K562 (cell line): ENCODE data around the gene SH3TC1. TPM values are rescaled to one million over a fixed set of nuclear protein-coding genes. Genes with fewer than 3 reads are reported as not detected.

Source experiments
- ATAC-seq: fragments of 200-7000 bp; cut with Tn5 transposase; 3 replicates; pipeline ENCODE4 v1.9.1; 2020; ENCODE audit warnings: moderate library complexity
- BruUV-seq: library from RNA; stranded (reverse); fragments of 400-500 nt; replicated peaks from 2 replicates; lab custom pipeline; 2021; lab: Mats Ljungman, UMichigan
- CTCF ChIA-PET: fragments of 300-600 bp; formaldehyde crosslinking; extraction: SDS; loops from one replicate; lab custom pipeline; 2021; ENCODE audit warnings: low intra/inter-chr PET ratio; lab: Yijun Ruan, JAX
- POLR2A ChIA-PET: fragments of 300-600, 350-650 bp; sonication (Branson Sonifier 250); formaldehyde crosslinking; extraction: SDS; loops from one replicate; lab custom pipeline; 2021; ENCODE audit warnings: antibody characterized with exemption, inconsistent platforms; lab: Yijun Ruan, JAX
- DNase-seq, 4 experiments: peaks; one replicate each; pipeline versions ENCODE4 v3.0.0 to v3.0.0-alpha.2; 2011 to 2018; ENCODE audit warnings: low spot score in 3 of 4, mixed read lengths in 3 of 4; ENCODE audit errors: extremely low read depth in 1 of 4
- FAIRE-seq: peaks from 2 replicates; lab custom pipeline; 2011; peaks lifted over from hg19 to GRCh38; lab: Jason Lieb, UNC
- H2AFZ ChIP-seq: 2 replicates; pipeline ENCODE4 v1.6.0; 2011; ENCODE audit warnings: low read depth, low read length, control low read depth, inconsistent platforms
- H3K27ac ChIP-seq: fragments of 200-600 bp; 3 replicates; pipeline ENCODE4 v1.8.0; 2011; ENCODE audit warnings: low read depth, mild to moderate bottlenecking, control low read depth, inconsistent platforms, low read length, moderate library complexity, mixed read lengths; ENCODE audit errors: extremely low read depth
- H3K27me3 ChIP-seq, 2 experiments: fragments of 300-600 bp in 1 of 2; 2 replicates in 1 of 2; 3 replicates in 1 of 2; pipeline versions ENCODE4 v1.6.0 to v1.8.0; 2011; ENCODE audit warnings: inconsistent platforms in 2 of 2, low read length in 2 of 2, mild to moderate bottlenecking in 1 of 2, mixed read lengths in 1 of 2, moderate library complexity in 1 of 2; ENCODE audit not compliant: control insufficient read depth in 2 of 2, insufficient read depth in 2 of 2
- H3K36me3 ChIP-seq: fragments of 300-600 bp; 3 replicates; pipeline ENCODE4 v1.8.0; 2011; ENCODE audit warnings: mild to moderate bottlenecking, low read length, inconsistent platforms; ENCODE audit not compliant: control insufficient read depth, insufficient read depth
- H3K4me1 ChIP-seq, 2 experiments: fragments of 200-600 bp in 1 of 2; replicated peaks in 1 of 2; 2 replicates in 1 of 2; 3 replicates in 1 of 2; pipeline versions ENCODE4 v1.5.1 to v1.8.0; 2011; ENCODE audit warnings: inconsistent platforms in 2 of 2, low read length in 2 of 2, mild to moderate bottlenecking in 1 of 2, mixed read lengths in 1 of 2, moderate library complexity in 1 of 2; ENCODE audit not compliant: control insufficient read depth in 2 of 2, insufficient read depth in 2 of 2
- H3K4me2 ChIP-seq: 2 replicates; pipeline ENCODE4 v1.6.1; 2011; ENCODE audit warnings: low read length, control low read depth, inconsistent platforms, mixed read lengths; ENCODE audit not compliant: insufficient read depth
- H3K4me3 ChIP-seq: fragments of 200-600 bp; sonication (generic), shearing (Covaris generic); 2 replicates; pipeline ENCODE4 v1.5.1; 2016; ENCODE audit warnings: control low read depth, inconsistent platforms
- H3K79me2 ChIP-seq: fragments of 200-600 bp; 3 replicates; pipeline ENCODE4 v1.8.0; 2011; ENCODE audit warnings: low read length, inconsistent platforms; ENCODE audit not compliant: control insufficient read depth, insufficient read depth
- H3K9ac ChIP-seq, 2 experiments: 2 replicates each; pipeline versions ENCODE4 v1.6.0 to v1.6.1; 2011; ENCODE audit warnings: low read depth in 2 of 2, low read length in 2 of 2, control low read depth in 1 of 2, inconsistent platforms in 1 of 2, mild to moderate bottlenecking in 1 of 2, mixed read lengths in 1 of 2; ENCODE audit not compliant: insufficient read depth in 1 of 2
- H3K9me1 ChIP-seq: one replicate; pipeline ENCODE4 v1.6.0; 2011; ENCODE audit warnings: inconsistent platforms, mild to moderate bottlenecking, low read length, moderate library complexity; ENCODE audit not compliant: control insufficient read depth, insufficient read depth
- H3K9me3 ChIP-seq: replicated peaks from 2 replicates; pipeline ENCODE4 v1.5.1; 2011; ENCODE audit warnings: low read depth, low read length, inconsistent platforms; ENCODE audit not compliant: control insufficient read depth, insufficient read depth
- H4K20me1 ChIP-seq: replicated peaks from 2 replicates; pipeline ENCODE4 v1.6.1; 2011; ENCODE audit warnings: low read length, inconsistent platforms, mixed read lengths; ENCODE audit not compliant: control insufficient read depth, insufficient read depth
- CCAR2 ChIP-seq: fragments of 200-400 bp; formaldehyde crosslinking; IDR thresholded peaks from 2 replicates; pipeline ENCODE4 v1.6.1; 2017; ENCODE audit warnings: mild to moderate bottlenecking, low read depth, low read length
- E2F3 ChIP-seq: fragments of 250-450 bp; sonication (Bioruptor Pico); IDR thresholded peaks from 2 replicates; pipeline ENCODE4 v1.4.0; 2020; ENCODE audit warnings: mild to moderate bottlenecking
- TAF1 ChIP-seq: IDR thresholded peaks from 2 replicates; pipeline ENCODE4 v1.6.1; 2011; ENCODE audit warnings: mild to moderate bottlenecking, low read length, moderate library complexity; ENCODE audit not compliant: insufficient read depth, control insufficient read depth, severe bottlenecking; ENCODE audit errors: extremely low read depth
- ZFX ChIP-seq: sonication (generic); formaldehyde crosslinking; IDR thresholded peaks from 2 replicates; pipeline ENCODE4 v1.8.0; 2022; ENCODE audit warnings: mild to moderate bottlenecking, missing genetic modification reagents, moderate library complexity
- ZNF589 ChIP-seq: fragments of 200-800 bp; sonication (Bioruptor generic); IDR thresholded peaks from 2 replicates; pipeline ENCODE4 v1.6.1; 2016; ENCODE audit warnings: low read depth, missing genetic modification characterization, missing compliant biosample characterization
- WGBS: fragments of 100-300 bp; shearing (Covaris generic); methylation state at CpG from one replicate; pipeline ENCODE4 v1.1.6; 2016; ENCODE audit warnings: low coverage, mixed read lengths; ENCODE audit not compliant: insufficient coverage; ENCODE audit errors: missing lambda C conversion rate; 5-methylcytosine and 5-hydroxymethylcytosine counted together
- in situ Hi-C: fragments of 300-500 bp; cut with MboI; formaldehyde crosslinking; loops from 4 replicates; pipeline ENCODE4 v1.15.0; 2018; ENCODE audit warnings: inconsistent platforms, mixed read lengths
- intact Hi-C: fragments of 100-400 bp; cut with micrococcal nuclease; formaldehyde crosslinking; loops from 2 replicates; pipeline ENCODE4 v1.14.2; 2022
- polyA plus RNA-seq, 8 experiments: library from polyadenylated mRNA; depleted of rRNA in 4 of 8; stranded (reverse) in 5 of 8; unstranded in 3 of 8; fragments of >200 nt; fragmentation: Nextera tagmentation in 2 of 8; fragmentation: Illumina TruSeq in 1 of 8; extraction: Ambion mirVana in 2 of 8; extraction: Trizol in 1 of 8; gene quantifications; 2 replicates each; pipeline versions ENCODE4 v1.2.1 to v1.2.3, GENCODE V29; 2011 to 2014; ENCODE audit warnings: inconsistent platforms in 1 of 8, missing spikeins in 1 of 8
- total RNA-seq, 7 experiments: library from RNA; depleted of rRNA in 6 of 7; stranded (reverse); fragments of >200 nt in 6 of 7; fragmentation: Illumina TruSeq in 2 of 7; extraction: Trizol in 2 of 7; gene quantifications; 2 replicates each; pipeline versions ENCODE4 v1.2.1 to v1.2.3, GENCODE V29; 2011 to 2021; ENCODE audit warnings: low replicate concordance in 1 of 7
- TF ChIP-seq, protein P1 (sequence below): sonication (generic); formaldehyde crosslinking; IDR thresholded peaks from 2 replicates; pipeline ENCODE4 v1.8.1; 2023; ENCODE audit warnings: mild to moderate bottlenecking, missing genetic modification reagents
- TF ChIP-seq, protein P2 (sequence below): fragments of 450-650 bp; IDR thresholded peaks from 2 replicates; pipeline ENCODE4 v1.6.1; 2016
- TF ChIP-seq, protein P3 (sequence below), 3 experiments: fragments of 200-800 bp in 1 of 3; sonication (Bioruptor generic) in 1 of 3; sonication (generic) in 1 of 3; formaldehyde crosslinking in 1 of 3; IDR thresholded peaks; 2 replicates each; pipeline versions ENCODE4 v1.6.1 to v1.8.0; 2016 to 2022; ENCODE audit warnings: mild to moderate bottlenecking in 2 of 3, missing compliant biosample characterization in 2 of 3, missing genetic modification characterization in 2 of 3, missing genetic modification reagents in 1 of 3

SH3TC1 gene
- total and polyA plus RNA-seq, 9 of the 15 experiments (the other 6 are each of a cell fraction or from before 2014, with no cell fraction given), result 0.04 to 2.1 (median 0.48) TPM; not detected in 1

DNA sequence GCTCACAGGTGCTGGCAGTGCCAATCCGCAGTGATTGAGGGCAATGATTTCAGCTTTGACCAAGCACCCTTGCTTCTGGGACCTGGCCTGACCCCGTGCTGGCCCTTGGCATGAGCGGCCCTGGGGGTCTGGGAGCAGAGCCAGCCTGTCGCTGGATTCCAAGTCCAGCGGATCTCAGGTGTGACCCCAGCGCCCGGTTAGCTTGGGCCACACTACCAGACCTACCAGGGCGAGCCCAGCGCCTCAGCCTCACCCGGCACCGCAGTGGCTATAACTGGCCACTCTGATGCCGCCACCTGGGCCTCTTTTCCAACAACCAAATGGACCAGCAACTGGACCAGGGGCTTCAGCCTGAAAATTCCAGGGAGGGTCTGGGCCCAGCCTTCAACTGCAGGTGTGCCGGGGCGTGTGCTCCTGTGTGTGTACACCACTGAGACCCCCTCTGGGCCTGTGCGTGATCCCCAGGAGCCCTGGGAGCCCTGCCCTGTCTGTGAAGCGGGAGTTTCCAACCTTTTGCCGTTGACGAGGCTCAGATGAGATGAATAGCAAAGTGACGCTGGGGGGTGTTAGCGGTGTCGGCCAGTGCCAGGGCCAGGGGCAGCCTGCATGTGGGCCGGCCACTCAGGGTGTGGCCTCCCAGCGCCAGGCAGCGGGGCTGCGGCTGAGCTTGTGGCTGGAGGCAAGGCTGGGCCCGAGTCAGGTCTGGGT, 658 bp downstream of the SH3TC1 start:
- H3K9me3 ChIP-seq, result no peaks in the 10 kb centered on the region
- ATAC-seq (no peak), FAIRE-seq (no peak), DNase-seq (no peak)
- WGBS, result 60% methylated on average over 24 of the region's 26 CpGs
- intact Hi-C loops, result no loop called here
- H3K9ac ChIP-seq, result 0 out of 4 replicates have a peak overlapping the region, but pooled peaks of 1 of the 2 experiments have one; percentile 45
- TF ChIP-seq, protein P1, sequence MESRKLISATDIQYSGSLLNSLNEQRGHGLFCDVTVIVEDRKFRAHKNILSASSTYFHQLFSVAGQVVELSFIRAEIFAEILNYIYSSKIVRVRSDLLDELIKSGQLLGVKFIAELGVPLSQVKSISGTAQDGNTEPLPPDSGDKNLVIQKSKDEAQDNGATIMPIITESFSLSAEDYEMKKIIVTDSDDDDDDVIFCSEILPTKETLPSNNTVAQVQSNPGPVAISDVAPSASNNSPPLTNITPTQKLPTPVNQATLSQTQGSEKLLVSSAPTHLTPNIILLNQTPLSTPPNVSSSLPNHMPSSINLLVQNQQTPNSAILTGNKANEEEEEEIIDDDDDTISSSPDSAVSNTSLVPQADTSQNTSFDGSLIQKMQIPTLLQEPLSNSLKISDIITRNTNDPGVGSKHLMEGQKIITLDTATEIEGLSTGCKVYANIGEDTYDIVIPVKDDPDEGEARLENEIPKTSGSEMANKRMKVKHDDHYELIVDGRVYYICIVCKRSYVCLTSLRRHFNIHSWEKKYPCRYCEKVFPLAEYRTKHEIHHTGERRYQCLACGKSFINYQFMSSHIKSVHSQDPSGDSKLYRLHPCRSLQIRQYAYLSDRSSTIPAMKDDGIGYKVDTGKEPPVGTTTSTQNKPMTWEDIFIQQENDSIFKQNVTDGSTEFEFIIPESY (CRISPR knock-in tag), result peak; percentile 62; the same call in 1 of the 2 replicates
- TF ChIP-seq TAF1 (no peak), CCAR2 (no peak), ZNF589 (no peak), E2F3 (0 out of 2 replicates have a peak, but pooled peaks have one; percentile 4), ZFX (CRISPR knock-in tag) (peak; percentile 33; the same call in 1 of the 2 replicates)
- TF ChIP-seq, protein P2, sequence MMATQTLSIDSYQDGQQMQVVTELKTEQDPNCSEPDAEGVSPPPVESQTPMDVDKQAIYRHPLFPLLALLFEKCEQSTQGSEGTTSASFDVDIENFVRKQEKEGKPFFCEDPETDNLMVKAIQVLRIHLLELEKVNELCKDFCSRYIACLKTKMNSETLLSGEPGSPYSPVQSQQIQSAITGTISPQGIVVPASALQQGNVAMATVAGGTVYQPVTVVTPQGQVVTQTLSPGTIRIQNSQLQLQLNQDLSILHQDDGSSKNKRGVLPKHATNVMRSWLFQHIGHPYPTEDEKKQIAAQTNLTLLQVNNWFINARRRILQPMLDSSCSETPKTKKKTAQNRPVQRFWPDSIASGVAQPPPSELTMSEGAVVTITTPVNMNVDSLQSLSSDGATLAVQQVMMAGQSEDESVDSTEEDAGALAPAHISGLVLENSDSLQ, result no peak
- TF ChIP-seq, protein P3, sequence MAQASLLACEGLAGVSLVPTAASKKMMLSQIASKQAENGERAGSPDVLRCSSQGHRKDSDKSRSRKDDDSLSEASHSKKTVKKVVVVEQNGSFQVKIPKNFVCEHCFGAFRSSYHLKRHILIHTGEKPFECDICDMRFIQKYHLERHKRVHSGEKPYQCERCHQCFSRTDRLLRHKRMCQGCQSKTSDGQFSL (CRISPR knock-in tag; IDR thresholded peaks at IDR 0.05), result peak; percentile 33; the same call in 1 of the 2 replicates
- TF ChIP-seq, protein P3 (tag; IDR thresholded peaks at IDR 0.05), result no peak
- peaks cover 3 to 55% of the 10 kb centered on the region in 2 experiments; a peak in 3 of 5 replicates for H3K27me3 ChIP-seq
- no peak overlapping the region for H3K27ac ChIP-seq
- H3K9me1 ChIP-seq, result no peaks in the 10 kb centered on the region
- no peaks in the 10 kb centered on the region for H3K36me3 ChIP-seq
- CTCF ChIA-PET, result no interaction called here
- POLR2A ChIA-PET, result interaction anchor here (0.6 to 1.7 kb wide), 5 partner anchors 8 to 512 kb away, joined by 3 to 4 read pairs (median 3); no protein-coding TSS in a partner anchor
- in situ Hi-C loops, result no loop called here
- H3K4me3 ChIP-seq, result peak overlapping the region; percentile 11; the same call in 1 of the 2 replicates
- BruUV-seq, result TSS peak; percentile 69
- H3K79me2 ChIP-seq, result no peaks in the 10 kb centered on the region
- peaks cover 16 to 24% of the 10 kb centered on the region in 2 experiments for H3K4me1 ChIP-seq
- H2AFZ ChIP-seq, result no peak overlapping the region; the same call in 1 of the 2 replicates
- peak overlapping the region; percentile 57 for H3K4me2 ChIP-seq
- peaks cover 4% of the 10 kb centered on the region; the same call in 1 of the 2 replicates for H4K20me1 ChIP-seq
